ENCODE results near the gene RASGRF2.

RASGRF2 gene

DNA sequence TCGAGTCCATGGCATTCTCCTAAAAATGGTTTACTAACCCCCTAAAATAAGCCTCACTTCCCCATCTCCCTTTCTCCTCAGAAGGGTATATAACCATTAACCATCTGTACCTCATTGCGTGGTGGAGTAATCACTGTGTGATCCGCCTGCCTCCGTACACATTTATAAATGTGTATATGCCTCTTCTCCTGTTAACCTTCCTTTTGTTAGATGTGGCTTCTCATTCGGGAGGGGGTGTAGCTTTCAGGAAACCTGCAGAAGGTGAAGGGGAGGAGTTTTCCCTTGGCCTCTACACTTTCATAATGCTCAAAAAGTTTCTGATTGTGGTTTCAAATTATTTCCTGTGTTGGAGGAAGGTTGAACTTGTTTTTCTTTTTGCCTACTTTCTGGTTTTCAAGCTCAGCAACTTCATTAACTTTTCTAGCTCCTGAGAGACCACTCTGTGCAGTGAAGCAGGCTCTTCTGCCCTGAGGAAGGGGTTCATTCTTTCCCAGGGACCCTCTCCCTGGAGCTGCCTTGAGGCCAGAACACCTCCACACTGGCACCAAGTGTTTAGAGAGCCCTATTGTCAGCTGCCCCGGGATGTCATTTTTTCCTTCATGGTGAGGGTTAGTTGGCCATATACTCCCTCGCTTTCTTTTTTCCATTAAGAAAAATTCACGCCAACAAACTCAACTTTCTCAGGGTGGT is 46.9 kb downstream of the RASGRF2 start:
- H3K4me3 ChIP-seq (ENCODE audit: low read depth, low read length): no peak overlapping the region
- TF ChIP-seq MYC (IDR thresholded peaks at IDR 0.05; ENCODE audit: low read depth, low read length) (no peak), POLR2A (IDR thresholded peaks at IDR 0.05; ENCODE audit: extremely low read depth, insufficient read length) (no peak), CTCF (IDR thresholded peaks at IDR 0.05; ENCODE audit: low read depth, low read length) (no peak)
- TF ChIP-seq, protein P1, sequence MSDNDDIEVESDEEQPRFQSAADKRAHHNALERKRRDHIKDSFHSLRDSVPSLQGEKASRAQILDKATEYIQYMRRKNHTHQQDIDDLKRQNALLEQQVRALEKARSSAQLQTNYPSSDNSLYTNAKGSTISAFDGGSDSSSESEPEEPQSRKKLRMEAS (IDR thresholded peaks at IDR 0.05; ENCODE audit: low read depth, low read length): no peak
- DNase-seq (ENCODE audit: low read depth): no peak

- TF ChIP-seq CTCF (IDR thresholded peaks at IDR 0.05; ENCODE audit: low read depth, low read length) (no peak), MYC (IDR thresholded peaks at IDR 0.05; ENCODE audit: low read depth, low read length) (no peak), POLR2A (IDR thresholded peaks at IDR 0.05; ENCODE audit: extremely low read depth, insufficient read length) (no peak)
- TF ChIP-seq, protein P1 (IDR thresholded peaks at IDR 0.05; ENCODE audit: low read depth, low read length): no peak
- H3K4me3 ChIP-seq (ENCODE audit: low read depth, low read length): no peak overlapping the region
- DNase-seq (ENCODE audit: low read depth): no peak
Observed at GRCh38 chr5:81007637-81008027, 47.5 kb downstream of the RASGRF2 start.

GRCh38 chr5:81010336-81011169 is 50.4 kb downstream of the RASGRF2 start:
- no peak for DNase-seq (ENCODE audit: low read depth)
- H3K4me3 ChIP-seq (ENCODE audit: low read depth, low read length): no peak overlapping the region
- no peak for TF ChIP-seq CTCF (IDR thresholded peaks at IDR 0.05; ENCODE audit: low read depth, low read length)
- no peak for TF ChIP-seq MYC (IDR thresholded peaks at IDR 0.05; ENCODE audit: low read depth, low read length)
- TF ChIP-seq, protein P1 (IDR thresholded peaks at IDR 0.05; ENCODE audit: low read depth, low read length): no peak
- TF ChIP-seq POLR2A (IDR thresholded peaks at IDR 0.05; ENCODE audit: extremely low read depth, insufficient read length): no peak

- no peak for DNase-seq (ENCODE audit: low read depth)
- TF ChIP-seq MYC (IDR thresholded peaks at IDR 0.05; ENCODE audit: low read depth, low read length) (no peak), CTCF (IDR thresholded peaks at IDR 0.05; ENCODE audit: low read depth, low read length) (no peak), POLR2A (IDR thresholded peaks at IDR 0.05; ENCODE audit: extremely low read depth, insufficient read length) (no peak)
- TF ChIP-seq, protein P1 (IDR thresholded peaks at IDR 0.05; ENCODE audit: low read depth, low read length): no peak
- no peak overlapping the region for H3K4me3 ChIP-seq (ENCODE audit: low read depth, low read length)
Observed at GRCh38 chr5:81014348-81014747, 54.2 kb downstream of the RASGRF2 start.

DNA sequence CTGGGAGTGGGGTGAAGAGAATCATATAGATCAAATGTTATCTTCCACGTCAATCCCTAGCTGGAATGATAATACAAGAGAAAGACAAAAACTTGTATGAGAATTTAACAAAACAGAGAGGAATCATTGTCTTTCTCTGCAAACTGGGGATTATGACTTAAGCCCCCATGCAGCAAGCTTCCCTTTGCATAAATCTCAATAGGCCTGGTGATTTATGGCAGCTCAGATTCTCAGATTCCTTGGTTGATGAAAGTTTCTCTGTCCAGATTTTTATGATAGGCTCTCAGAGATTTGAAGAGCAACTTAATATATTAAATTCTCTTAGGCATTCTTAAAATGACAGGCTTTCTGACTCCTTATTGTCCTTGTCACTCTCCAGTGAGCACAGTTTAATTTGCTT is 56.0 kb downstream of the RASGRF2 start:
- no peak for DNase-seq (ENCODE audit: low read depth)
- no peak overlapping the region for H3K4me3 ChIP-seq (ENCODE audit: low read depth, low read length)
- TF ChIP-seq, protein P1 (IDR thresholded peaks at IDR 0.05; ENCODE audit: low read depth, low read length): no peak
- no peak for TF ChIP-seq CTCF (IDR thresholded peaks at IDR 0.05; ENCODE audit: low read depth, low read length)
- no peak for TF ChIP-seq POLR2A (IDR thresholded peaks at IDR 0.05; ENCODE audit: extremely low read depth, insufficient read length)
- no peak for TF ChIP-seq MYC (IDR thresholded peaks at IDR 0.05; ENCODE audit: low read depth, low read length)
